Activated CD4-positive, alpha-beta T cell treated with anti-CD3 and anti-CD28 coated beads, Interleukin-2, amount 10 ng/mL, durations not matched to agents 7 days and 5 days (primary cell): ENCODE measurements around the gene SEPTIN2. TPM values are rescaled to one million over a fixed set of nuclear protein-coding genes. Genes with fewer than 3 reads are reported as not detected.

Experiments
- CTCF ChIA-PET: fragments of 350-600 bp; sonication (Branson Sonifier 250); formaldehyde crosslinking; loops from one replicate; lab custom pipeline; 2021; ENCODE audit warnings: antibody characterized with exemption; lab: Charles Lee
- POLR2A ChIA-PET: fragments of 350-600 bp; sonication (Branson Sonifier 250); formaldehyde crosslinking; loops from one replicate; lab custom pipeline; 2021; ENCODE audit warnings: antibody characterized with exemption; lab: Charles Lee
- DNase-seq: peaks from one replicate; pipeline ENCODE4 v3.0.0-alpha.2; 2020
- H3K27ac Mint-ChIP-seq: one replicate; pipeline ENCODE4 v1.8.0; 2021; ENCODE audit warnings: mild to moderate bottlenecking, moderate library complexity, mixed read lengths
- H3K27me3 Mint-ChIP-seq: one replicate; pipeline ENCODE4 v1.8.0; 2021; ENCODE audit warnings: mixed read lengths
- H3K36me3 Mint-ChIP-seq: one replicate; pipeline ENCODE4 v1.8.0; 2021; ENCODE audit warnings: low read depth, mixed read lengths
- H3K4me1 Mint-ChIP-seq: one replicate; pipeline ENCODE4 v1.8.0; 2021; ENCODE audit warnings: mixed read lengths
- H3K4me3 Mint-ChIP-seq: one replicate; pipeline ENCODE4 v1.8.0; 2021; ENCODE audit warnings: mild to moderate bottlenecking, moderate library complexity, mixed read lengths
- H3K9me3 Mint-ChIP-seq: one replicate; pipeline ENCODE4 v1.8.0; 2021; ENCODE audit warnings: mixed read lengths
- total RNA-seq, 2 experiments: library from RNA; stranded (reverse); gene quantifications; one replicate each; pipeline ENCODE4 v1.2.3, GENCODE V29; 2021

Gene SEPTIN2
- total RNA-seq, 2 experiments from 2014 or later, result 195 to 211 TPM

GRCh38 chr2:241321886-241322285 lies 6.2 kb downstream of the SEPTIN2 start:
- peaks cover 63% of the 10 kb centered on the region for H3K36me3 Mint-ChIP-seq
- POLR2A ChIA-PET, result no interaction called here
- no peak overlapping the region for H3K4me3 Mint-ChIP-seq
- DNase-seq, result no peak
- H3K27ac Mint-ChIP-seq, result no peak overlapping the region
- peaks cover 60% of the 10 kb centered on the region for H3K4me1 Mint-ChIP-seq
- H3K27me3 Mint-ChIP-seq, result no peaks in the 10 kb centered on the region
- CTCF ChIA-PET, result interaction anchor here (0.8 to 1.1 kb wide), 2 partner anchors 9 to 23 kb away, joined by 4 read pairs; no protein-coding TSS in a partner anchor
- H3K9me3 Mint-ChIP-seq, result no peaks in the 10 kb centered on the region

- no peak overlapping the region for H3K27ac Mint-ChIP-seq
- POLR2A ChIA-PET, result no interaction called here
- H3K9me3 Mint-ChIP-seq, result no peaks in the 10 kb centered on the region
- peaks cover 43% of the 10 kb centered on the region for H3K4me1 Mint-ChIP-seq
- H3K4me3 Mint-ChIP-seq, result no peak overlapping the region
- no peak for DNase-seq
- H3K36me3 Mint-ChIP-seq, result peaks cover 64% of the 10 kb centered on the region
- CTCF ChIA-PET, result no interaction called here
- no peaks in the 10 kb centered on the region for H3K27me3 Mint-ChIP-seq
These were observed 8.1 kb downstream of the SEPTIN2 start for GRCh38 chr2:241323778-241324177.

GRCh38 chr2:241324775-241325174 lies 9.1 kb downstream of the SEPTIN2 start:
- Mint-ChIP-seq H3K4me3 (no peak overlapping the region), H3K4me1 (peaks cover 36% of the 10 kb centered on the region), H3K9me3 (no peaks in the 10 kb centered on the region), H3K27me3 (no peaks in the 10 kb centered on the region), H3K36me3 (peaks cover 61% of the 10 kb centered on the region), H3K27ac (no peak overlapping the region)
- POLR2A ChIA-PET, result no interaction called here
- CTCF ChIA-PET, result interaction anchor here (1.1 kb wide), 1 partner anchor 49 kb away, joined by 3 read pairs; no protein-coding TSS in a partner anchor
- DNase-seq, result no peak

GRCh38 chr2:241325257-241325656 lies 9.5 kb downstream of the SEPTIN2 start:
- CTCF ChIA-PET, result interaction anchor here (1.1 kb wide), 1 partner anchor 48 kb away, joined by 3 read pairs; no protein-coding TSS in a partner anchor
- Mint-ChIP-seq H3K27me3 (no peaks in the 10 kb centered on the region), H3K27ac (no peak overlapping the region)

GRCh38 chr2:241329669-241330615 lies 14.2 kb downstream of the SEPTIN2 start:
- Mint-ChIP-seq H3K4me3 (no peak overlapping the region), H3K36me3 (peaks cover 52% of the 10 kb centered on the region), H3K4me1 (peaks cover 14% of the 10 kb centered on the region), H3K9me3 (no peaks in the 10 kb centered on the region), H3K27ac (no peak overlapping the region), H3K27me3 (no peaks in the 10 kb centered on the region)
- POLR2A ChIA-PET, result interaction anchor here (0.6 kb wide), 1 partner anchor 15 kb away, joined by 3 read pairs; no protein-coding TSS in a partner anchor
- CTCF ChIA-PET, result no interaction called here
- no peak for DNase-seq

More at GRCh38 chr2:241325257-241325656, 9.5 kb downstream of the SEPTIN2 start:
- DNase-seq, result no peak
- POLR2A ChIA-PET, result no interaction called here
- Mint-ChIP-seq H3K36me3 (peaks cover 59% of the 10 kb centered on the region), H3K9me3 (no peaks in the 10 kb centered on the region), H3K4me3 (no peak overlapping the region), H3K4me1 (peaks cover 31% of the 10 kb centered on the region)

GRCh38 chr2:241330616-241330981 lies 14.9 kb downstream of the SEPTIN2 start:
- DNase-seq, result no peak
- H3K27me3 Mint-ChIP-seq, result no peaks in the 10 kb centered on the region
- H3K9me3 Mint-ChIP-seq, result no peaks in the 10 kb centered on the region
- CTCF ChIA-PET, result interaction anchor here (0.6 to 1.4 kb wide), 2 partner anchors 8 to 9 kb away, joined by 3 to 4 read pairs; no protein-coding TSS in a partner anchor
- H3K4me3 Mint-ChIP-seq, result no peak overlapping the region
- peaks cover 53% of the 10 kb centered on the region for H3K36me3 Mint-ChIP-seq
- peaks cover 19% of the 10 kb centered on the region for H3K4me1 Mint-ChIP-seq
- no peak overlapping the region for H3K27ac Mint-ChIP-seq
- POLR2A ChIA-PET, result no interaction called here

- peaks cover 37% of the 10 kb centered on the region for H3K4me1 Mint-ChIP-seq
- no peaks in the 10 kb centered on the region for H3K9me3 Mint-ChIP-seq
- H3K36me3 Mint-ChIP-seq, result peaks cover 52% of the 10 kb centered on the region
- ChIA-PET POLR2A (interaction anchor here (0.6 kb wide), 1 partner anchor 40 kb away, joined by 3 read pairs; no protein-coding TSS in a partner anchor), CTCF (no interaction called here)
- H3K4me3 Mint-ChIP-seq, result no peak overlapping the region
- no peak for DNase-seq
- no peaks in the 10 kb centered on the region for H3K27me3 Mint-ChIP-seq
- H3K27ac Mint-ChIP-seq, result no peak overlapping the region
These were observed 19.1 kb downstream of the SEPTIN2 start for GRCh38 chr2:241334813-241335212.

- H3K27me3 Mint-ChIP-seq, result no peaks in the 10 kb centered on the region
- H3K4me1 Mint-ChIP-seq, result peaks cover 48% of the 10 kb centered on the region
- H3K9me3 Mint-ChIP-seq, result no peaks in the 10 kb centered on the region
- no peak for DNase-seq
- peaks cover 65% of the 10 kb centered on the region for H3K36me3 Mint-ChIP-seq
- no peak overlapping the region for H3K27ac Mint-ChIP-seq
- ChIA-PET POLR2A (no interaction called here), CTCF (interaction anchor here (0.6 kb wide), 1 partner anchor 9 kb away, joined by 3 read pairs; no protein-coding TSS in a partner anchor)
- no peak overlapping the region for H3K4me3 Mint-ChIP-seq
These were observed 24.3 kb downstream of the SEPTIN2 start for GRCh38 chr2:241339839-241340630.

- H3K36me3 Mint-ChIP-seq, result peaks cover 63% of the 10 kb centered on the region
- H3K9me3 Mint-ChIP-seq, result no peaks in the 10 kb centered on the region
- H3K27me3 Mint-ChIP-seq, result no peaks in the 10 kb centered on the region
- H3K27ac Mint-ChIP-seq, result peak overlapping the region; percentile 72
- H3K4me1 Mint-ChIP-seq, result peaks cover 42% of the 10 kb centered on the region
- ChIA-PET POLR2A (no interaction called here), CTCF (no interaction called here)
- DNase-seq, result peak; percentile 49
- H3K4me3 Mint-ChIP-seq, result peak overlapping the region; percentile 16
These were observed 25.0 kb downstream of the SEPTIN2 start for GRCh38 chr2:241340631-241341163.

- CTCF ChIA-PET, result interaction anchor here (0.7 kb wide), 2 partner anchors 23 to 489 kb away, joined by 4 to 5 read pairs; no protein-coding TSS in a partner anchor
- Mint-ChIP-seq H3K4me1 (peaks cover 21% of the 10 kb centered on the region), H3K9me3 (no peaks in the 10 kb centered on the region), H3K27me3 (no peaks in the 10 kb centered on the region), H3K27ac (no peak overlapping the region), H3K4me3 (no peak overlapping the region), H3K36me3 (peaks cover 49% of the 10 kb centered on the region)
- DNase-seq, result no peak
- POLR2A ChIA-PET, result no interaction called here
These were observed 29.4 kb downstream of the SEPTIN2 start for GRCh38 chr2:241344925-241345651.

GRCh38 chr2:241349941-241350340 lies 34.2 kb downstream of the SEPTIN2 start:
- peaks cover 14% of the 10 kb centered on the region for H3K4me1 Mint-ChIP-seq
- no peaks in the 10 kb centered on the region for H3K27me3 Mint-ChIP-seq
- DNase-seq, result no peak
- no peaks in the 10 kb centered on the region for H3K9me3 Mint-ChIP-seq
- H3K27ac Mint-ChIP-seq, result no peak overlapping the region
- H3K4me3 Mint-ChIP-seq, result no peak overlapping the region
- ChIA-PET CTCF (no interaction called here), POLR2A (no interaction called here)
- H3K36me3 Mint-ChIP-seq, result peaks cover 49% of the 10 kb centered on the region

GRCh38 chr2:241350530-241350877 lies 34.8 kb downstream of the SEPTIN2 start:
- H3K27ac Mint-ChIP-seq, result no peak overlapping the region
- H3K27me3 Mint-ChIP-seq, result no peaks in the 10 kb centered on the region
- peaks cover 18% of the 10 kb centered on the region for H3K4me1 Mint-ChIP-seq
- H3K4me3 Mint-ChIP-seq, result no peak overlapping the region
- peaks cover 47% of the 10 kb centered on the region for H3K36me3 Mint-ChIP-seq
- H3K9me3 Mint-ChIP-seq, result no peaks in the 10 kb centered on the region
- no peak for DNase-seq
- ChIA-PET POLR2A (no interaction called here), CTCF (no interaction called here)
